ENCODE results near the gene LRP1B. TPM values are rescaled to one million over a fixed set of nuclear protein-coding genes. Genes with fewer than 3 reads are reported as not detected.

LRP1B gene
- total RNA-seq, 1 donor from 2014 or later = 8.8 TPM

DNA sequence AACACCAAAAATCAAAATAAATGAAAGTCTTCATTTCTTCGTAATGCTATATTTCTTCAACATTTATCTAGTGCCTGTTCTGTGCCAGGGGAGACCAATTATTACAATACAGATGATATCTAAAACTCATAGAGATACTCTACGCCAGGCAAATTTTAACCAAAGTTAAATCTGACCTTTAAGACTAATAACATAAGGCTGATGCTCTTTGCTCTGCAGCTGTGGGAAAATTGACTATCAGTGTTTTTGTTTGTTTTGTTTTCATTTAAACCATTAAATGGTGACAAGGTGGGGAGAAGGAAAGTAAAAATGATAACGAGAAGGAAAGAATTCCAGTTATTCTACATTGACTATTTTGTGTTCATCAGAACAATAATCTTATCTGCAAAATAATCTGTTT is 406.4 kb downstream of the LRP1B start:
- TF ChIP-seq POLR2AphosphoS5 (IDR thresholded peaks at IDR 0.05; ENCODE audit: insufficient read depth in 1 of 2, low read depth in 1 of 2) (no peak), POLR2A (IDR thresholded peaks at IDR 0.05) (no peak)
- TF ChIP-seq, protein P1, sequence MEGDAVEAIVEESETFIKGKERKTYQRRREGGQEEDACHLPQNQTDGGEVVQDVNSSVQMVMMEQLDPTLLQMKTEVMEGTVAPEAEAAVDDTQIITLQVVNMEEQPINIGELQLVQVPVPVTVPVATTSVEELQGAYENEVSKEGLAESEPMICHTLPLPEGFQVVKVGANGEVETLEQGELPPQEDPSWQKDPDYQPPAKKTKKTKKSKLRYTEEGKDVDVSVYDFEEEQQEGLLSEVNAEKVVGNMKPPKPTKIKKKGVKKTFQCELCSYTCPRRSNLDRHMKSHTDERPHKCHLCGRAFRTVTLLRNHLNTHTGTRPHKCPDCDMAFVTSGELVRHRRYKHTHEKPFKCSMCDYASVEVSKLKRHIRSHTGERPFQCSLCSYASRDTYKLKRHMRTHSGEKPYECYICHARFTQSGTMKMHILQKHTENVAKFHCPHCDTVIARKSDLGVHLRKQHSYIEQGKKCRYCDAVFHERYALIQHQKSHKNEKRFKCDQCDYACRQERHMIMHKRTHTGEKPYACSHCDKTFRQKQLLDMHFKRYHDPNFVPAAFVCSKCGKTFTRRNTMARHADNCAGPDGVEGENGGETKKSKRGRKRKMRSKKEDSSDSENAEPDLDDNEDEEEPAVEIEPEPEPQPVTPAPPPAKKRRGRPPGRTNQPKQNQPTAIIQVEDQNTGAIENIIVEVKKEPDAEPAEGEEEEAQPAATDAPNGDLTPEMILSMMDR (IDR thresholded peaks at IDR 0.05) = no peak
- intact Hi-C loops (cut with DNase I) = no loop called here

DNA sequence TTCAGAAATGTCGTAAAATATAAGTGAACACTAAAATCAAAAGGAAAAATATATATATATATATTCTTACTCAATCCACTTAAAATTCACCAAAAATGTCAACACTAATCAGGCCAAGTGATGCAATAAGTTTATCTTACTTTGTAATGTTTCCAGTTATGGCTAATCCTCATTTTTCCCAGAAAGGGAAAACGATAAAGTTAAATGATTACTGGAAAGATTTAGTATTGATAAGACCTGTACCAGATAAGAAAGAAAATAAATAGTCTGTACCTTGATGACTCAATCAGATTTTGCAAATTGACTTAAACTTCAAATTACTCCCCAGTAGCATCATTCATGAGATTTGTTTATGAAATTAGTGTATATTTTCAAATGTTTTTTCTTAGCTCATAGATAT is 407.0 kb downstream of the LRP1B start:
- Histone ChIP-seq H3K9me3 (no peaks in the 10 kb centered on the region), H3K4me1 (no peaks in the 10 kb centered on the region), H3K4me3 (no peak overlapping the region), H3K27me3 (no peaks in the 10 kb centered on the region), H3K36me3 (no peaks in the 10 kb centered on the region), H3K27ac (no peak overlapping the region)
- no peak for TF ChIP-seq POLR2A (IDR thresholded peaks at IDR 0.05)
- TF ChIP-seq, protein P1 (IDR thresholded peaks at IDR 0.05) = no peak
- TF ChIP-seq POLR2AphosphoS5 (IDR thresholded peaks at IDR 0.05; ENCODE audit: insufficient read depth in 1 of 2, low read depth in 1 of 2) = no peak
- intact Hi-C loops (cut with DNase I) = no loop called here
- no peak for DNase-seq (ENCODE audit: extremely low spot score in 2 of 2)

More for the DNA sequence above, 406.4 kb downstream of the LRP1B start:
- DNase-seq (ENCODE audit: extremely low spot score in 2 of 2) = no peak
- Histone ChIP-seq H3K27ac (no peak overlapping the region), H3K4me3 (no peak overlapping the region), H3K4me1 (no peaks in the 10 kb centered on the region), H3K36me3 (no peaks in the 10 kb centered on the region), H3K27me3 (no peaks in the 10 kb centered on the region), H3K9me3 (no peaks in the 10 kb centered on the region)

DNA sequence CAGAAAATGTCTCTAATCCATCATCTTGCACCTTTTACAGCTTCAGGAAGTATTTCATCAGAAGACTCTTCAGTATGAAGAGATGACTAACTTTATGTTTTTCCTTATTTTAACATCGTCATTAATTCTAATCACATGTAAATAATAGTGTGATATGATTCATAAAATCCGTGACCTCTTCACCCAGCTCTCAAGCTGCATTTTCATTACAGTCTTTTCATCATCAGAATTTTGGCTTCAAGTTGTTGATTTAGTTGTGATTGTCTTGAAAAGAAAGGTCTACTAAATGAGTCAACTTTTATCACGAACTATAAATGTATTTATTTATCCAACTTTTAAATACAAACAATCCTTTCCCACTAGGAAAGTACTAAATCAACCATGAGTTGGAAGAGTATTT is 410.3 kb downstream of the LRP1B start:
- Histone ChIP-seq H3K9me3 (no peaks in the 10 kb centered on the region), H3K4me3 (no peak overlapping the region), H3K4me1 (no peaks in the 10 kb centered on the region), H3K27me3 (no peaks in the 10 kb centered on the region), H3K27ac (no peak overlapping the region), H3K36me3 (no peaks in the 10 kb centered on the region)
- no peak for TF ChIP-seq POLR2A (IDR thresholded peaks at IDR 0.05)
- TF ChIP-seq POLR2AphosphoS5 (IDR thresholded peaks at IDR 0.05; ENCODE audit: insufficient read depth in 1 of 2, low read depth in 1 of 2) = no peak
- TF ChIP-seq, protein P1 (IDR thresholded peaks at IDR 0.05) = no peak
- intact Hi-C loops (cut with DNase I) = no loop called here
- no peak for DNase-seq (ENCODE audit: extremely low spot score in 2 of 2)

DNA sequence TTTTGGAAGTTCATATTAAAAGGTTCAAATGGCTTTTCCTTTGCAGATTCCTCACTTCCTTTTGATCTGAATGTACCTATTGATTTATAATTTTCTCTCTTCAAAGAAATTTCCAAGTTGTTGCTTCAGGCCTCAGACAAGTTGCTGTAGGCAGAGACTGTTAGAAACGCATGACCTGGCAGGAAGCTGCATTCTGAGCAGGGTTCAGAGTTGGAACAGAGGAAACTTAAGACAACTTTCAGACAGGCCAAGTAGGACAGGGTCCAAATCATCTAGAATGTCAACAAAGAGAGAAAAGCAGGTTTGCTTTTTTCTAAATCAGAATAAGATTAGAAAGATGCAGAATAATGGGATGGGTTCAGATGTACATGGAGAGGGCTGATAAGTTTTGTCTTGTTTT is 416.3 kb downstream of the LRP1B start:
- Histone ChIP-seq H3K9me3 (no peaks in the 10 kb centered on the region), H3K27me3 (no peaks in the 10 kb centered on the region), H3K4me3 (no peak overlapping the region), H3K36me3 (no peaks in the 10 kb centered on the region), H3K4me1 (no peaks in the 10 kb centered on the region), H3K27ac (no peak overlapping the region)
- no peak for DNase-seq (ENCODE audit: extremely low spot score in 2 of 2)
- no peak for TF ChIP-seq POLR2A (IDR thresholded peaks at IDR 0.05)
- TF ChIP-seq, protein P1 (IDR thresholded peaks at IDR 0.05) = no peak
- TF ChIP-seq POLR2AphosphoS5 (IDR thresholded peaks at IDR 0.05; ENCODE audit: insufficient read depth in 1 of 2, low read depth in 1 of 2) = no peak
- intact Hi-C loops (cut with DNase I) = no loop called here

DNA sequence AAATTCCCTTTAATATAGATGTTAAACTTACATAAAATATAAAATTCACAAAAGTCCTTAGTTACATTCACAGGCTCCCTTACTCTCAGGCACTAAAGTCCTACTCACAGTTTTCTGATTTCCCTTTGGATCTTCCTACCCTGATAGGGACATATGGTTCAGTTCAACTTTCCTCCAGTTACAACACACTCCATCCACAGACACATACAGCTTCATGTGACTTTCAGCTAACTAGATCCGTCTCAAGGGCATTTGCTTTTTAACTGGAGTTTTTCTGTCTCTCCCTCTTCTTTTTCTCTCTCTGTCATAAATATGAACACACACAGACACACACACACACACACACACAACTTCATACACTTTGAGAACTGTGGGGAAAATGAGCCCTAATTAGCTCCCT is 419.2 kb downstream of the LRP1B start:
- TF ChIP-seq POLR2AphosphoS5 (IDR thresholded peaks at IDR 0.05; ENCODE audit: insufficient read depth in 1 of 2, low read depth in 1 of 2) (no peak), POLR2A (IDR thresholded peaks at IDR 0.05) (no peak)
- TF ChIP-seq, protein P1 (IDR thresholded peaks at IDR 0.05) = no peak
- no peak overlapping the region for H3K27ac ChIP-seq

More for the DNA sequence above, 419.2 kb downstream of the LRP1B start:
- no peak for DNase-seq (ENCODE audit: extremely low spot score in 2 of 2)
- intact Hi-C loops (cut with DNase I) = no loop called here
- Histone ChIP-seq H3K4me1 (no peaks in the 10 kb centered on the region), H3K9me3 (no peaks in the 10 kb centered on the region), H3K4me3 (no peak overlapping the region), H3K27me3 (no peaks in the 10 kb centered on the region), H3K36me3 (no peaks in the 10 kb centered on the region)

Data from vagina (tissue), 2 donors.